Osteocyte (in vitro differentiated cells): ENCODE results near the gene FAM13A. TPM values are rescaled to one million over a fixed set of nuclear protein-coding genes. Genes with fewer than 3 reads are reported as not detected.
A peak's percentile ranks its signal among the peaks of the same experiment; 100 is the strongest.

Experiments
- DNase-seq: peaks from one replicate; pipeline ENCODE4 v3.0.0; 2021; ENCODE audit warnings: mixed read lengths; ENCODE audit not compliant: unreplicated experiment; ENCODE audit errors: extremely low spot score
- H3K27ac Mint-ChIP-seq: one replicate; pipeline ENCODE4 v1.8.0; 2021; ENCODE audit warnings: mild to moderate bottlenecking, mixed read lengths; ENCODE audit not compliant: unreplicated experiment
- H3K27me3 Mint-ChIP-seq: one replicate; pipeline ENCODE4 v1.8.0; 2021; ENCODE audit warnings: mixed read lengths; ENCODE audit not compliant: unreplicated experiment
- H3K36me3 Mint-ChIP-seq: one replicate; pipeline ENCODE4 v1.8.0; 2021; ENCODE audit warnings: mixed read lengths; ENCODE audit not compliant: unreplicated experiment
- H3K4me1 Mint-ChIP-seq: one replicate; pipeline ENCODE4 v1.8.0; 2021; ENCODE audit warnings: mixed read lengths; ENCODE audit not compliant: unreplicated experiment
- H3K4me3 Mint-ChIP-seq: one replicate; pipeline ENCODE4 v1.8.0; 2021; ENCODE audit warnings: mild to moderate bottlenecking, moderate library complexity, mixed read lengths; ENCODE audit not compliant: unreplicated experiment
- H3K9me3 Mint-ChIP-seq: one replicate; pipeline ENCODE4 v1.8.0; 2021; ENCODE audit warnings: mixed read lengths; ENCODE audit not compliant: unreplicated experiment
- total RNA-seq: library from RNA; stranded (reverse); gene quantifications from 2 replicates; pipeline ENCODE4 v1.2.1, GENCODE V29; 2021
- TF ChIP-seq, protein P1 (sequence below): fragments of 200-600 bp; sonication (generic); IDR thresholded peaks from 2 replicates; pipeline ENCODE4 v1.5.0; 2021; ENCODE audit warnings: antibody characterized with exemption, mild to moderate bottlenecking, moderate library complexity

Gene FAM13A
- total RNA-seq, 1 donor from 2014 or later, result 18.5 TPM

DNA sequence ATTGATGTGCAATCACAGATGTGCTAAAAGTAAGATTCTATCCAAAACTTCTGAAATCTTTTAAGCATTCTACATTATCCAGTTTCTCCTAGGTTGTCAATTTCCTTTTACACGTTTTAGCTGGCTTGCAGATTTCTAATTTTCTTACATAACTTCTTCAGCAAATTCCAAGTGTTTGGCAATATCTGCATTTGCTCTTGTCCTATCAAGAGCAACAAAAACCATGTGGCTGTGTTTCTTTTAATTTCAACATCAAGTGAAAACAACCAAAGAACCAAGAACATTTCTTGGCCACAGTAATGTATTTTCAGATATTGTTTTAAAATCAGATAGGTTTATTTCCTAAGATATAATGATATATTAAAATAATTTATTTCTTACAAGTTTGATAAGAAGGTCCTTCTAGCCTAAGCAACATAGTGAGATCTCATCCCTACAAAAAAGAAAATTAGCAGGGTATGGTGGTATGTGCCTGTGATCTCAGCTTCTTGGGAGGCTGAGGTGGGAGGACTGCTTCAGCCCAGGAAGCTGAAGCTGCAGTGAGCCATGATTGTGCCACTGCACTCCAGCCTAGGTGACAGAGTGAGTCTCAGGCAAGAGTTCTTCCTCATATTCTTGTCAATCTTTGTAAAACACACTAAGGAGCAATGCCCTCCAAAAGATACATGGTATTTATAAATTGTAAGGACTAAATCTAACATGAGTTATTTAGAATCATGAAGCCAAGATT is 228.0 kb downstream of the FAM13A start:
- H3K27me3 Mint-ChIP-seq, result no peaks in the 10 kb centered on the region
- no peak for DNase-seq
- TF ChIP-seq, protein P1, sequence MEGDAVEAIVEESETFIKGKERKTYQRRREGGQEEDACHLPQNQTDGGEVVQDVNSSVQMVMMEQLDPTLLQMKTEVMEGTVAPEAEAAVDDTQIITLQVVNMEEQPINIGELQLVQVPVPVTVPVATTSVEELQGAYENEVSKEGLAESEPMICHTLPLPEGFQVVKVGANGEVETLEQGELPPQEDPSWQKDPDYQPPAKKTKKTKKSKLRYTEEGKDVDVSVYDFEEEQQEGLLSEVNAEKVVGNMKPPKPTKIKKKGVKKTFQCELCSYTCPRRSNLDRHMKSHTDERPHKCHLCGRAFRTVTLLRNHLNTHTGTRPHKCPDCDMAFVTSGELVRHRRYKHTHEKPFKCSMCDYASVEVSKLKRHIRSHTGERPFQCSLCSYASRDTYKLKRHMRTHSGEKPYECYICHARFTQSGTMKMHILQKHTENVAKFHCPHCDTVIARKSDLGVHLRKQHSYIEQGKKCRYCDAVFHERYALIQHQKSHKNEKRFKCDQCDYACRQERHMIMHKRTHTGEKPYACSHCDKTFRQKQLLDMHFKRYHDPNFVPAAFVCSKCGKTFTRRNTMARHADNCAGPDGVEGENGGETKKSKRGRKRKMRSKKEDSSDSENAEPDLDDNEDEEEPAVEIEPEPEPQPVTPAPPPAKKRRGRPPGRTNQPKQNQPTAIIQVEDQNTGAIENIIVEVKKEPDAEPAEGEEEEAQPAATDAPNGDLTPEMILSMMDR, result no peak

DNA sequence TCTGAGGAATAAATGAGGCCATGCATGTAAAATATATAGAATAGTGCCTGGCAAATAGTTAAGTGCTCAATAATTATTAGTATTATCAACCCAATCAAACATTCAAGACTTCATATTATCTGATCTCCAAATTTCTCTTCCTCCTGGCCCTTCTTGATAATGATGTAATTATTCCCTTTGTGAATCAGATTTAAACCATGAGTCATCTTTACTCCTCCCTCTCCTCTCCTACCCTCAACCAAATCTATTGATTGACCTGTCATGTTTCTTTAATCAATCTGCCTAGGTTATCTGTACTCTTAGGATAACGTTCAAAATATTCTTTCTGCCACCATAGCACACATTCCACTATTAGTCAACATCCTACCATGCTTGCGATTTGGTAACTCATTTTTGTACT is 229.5 kb downstream of the FAM13A start:
- Mint-ChIP-seq H3K4me1 (peaks cover 14% of the 10 kb centered on the region), H3K4me3 (no peak overlapping the region), H3K9me3 (no peaks in the 10 kb centered on the region), H3K27me3 (no peaks in the 10 kb centered on the region), H3K36me3 (peaks cover 2% of the 10 kb centered on the region), H3K27ac (no peak overlapping the region)
- no peak for DNase-seq
- TF ChIP-seq, protein P1, result no peak

More for the DNA sequence above, 228.0 kb downstream of the FAM13A start:
- Mint-ChIP-seq H3K4me1 (peaks cover 4% of the 10 kb centered on the region), H3K4me3 (no peak overlapping the region), H3K36me3 (peaks cover 5% of the 10 kb centered on the region), H3K27ac (no peak overlapping the region), H3K9me3 (no peaks in the 10 kb centered on the region)

DNA sequence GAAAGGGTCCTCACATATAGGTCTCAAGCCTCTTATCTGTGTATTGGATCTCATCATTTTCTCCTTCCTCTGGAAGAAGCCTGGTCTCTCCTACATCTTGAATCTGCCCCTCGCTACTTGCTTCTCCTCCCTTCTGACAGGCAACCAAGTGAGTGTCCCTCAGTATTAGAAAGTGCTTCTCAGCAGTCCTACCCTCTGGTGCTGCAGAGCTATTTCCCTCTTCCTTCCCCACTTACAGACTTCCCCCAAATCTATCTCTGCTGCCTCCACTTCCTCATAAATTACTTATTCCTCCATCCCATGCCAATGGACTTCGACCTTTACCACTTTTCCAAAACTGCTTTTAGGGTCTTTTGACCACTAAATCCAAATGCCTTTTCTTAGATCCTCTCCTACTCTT is 230.2 kb downstream of the FAM13A start:
- DNase-seq, result no peak
- Mint-ChIP-seq H3K9me3 (no peaks in the 10 kb centered on the region), H3K36me3 (peaks cover 2% of the 10 kb centered on the region), H3K4me1 (peaks cover 19% of the 10 kb centered on the region), H3K27ac (no peak overlapping the region), H3K4me3 (no peak overlapping the region), H3K27me3 (no peaks in the 10 kb centered on the region)
- TF ChIP-seq, protein P1, result no peak

DNA sequence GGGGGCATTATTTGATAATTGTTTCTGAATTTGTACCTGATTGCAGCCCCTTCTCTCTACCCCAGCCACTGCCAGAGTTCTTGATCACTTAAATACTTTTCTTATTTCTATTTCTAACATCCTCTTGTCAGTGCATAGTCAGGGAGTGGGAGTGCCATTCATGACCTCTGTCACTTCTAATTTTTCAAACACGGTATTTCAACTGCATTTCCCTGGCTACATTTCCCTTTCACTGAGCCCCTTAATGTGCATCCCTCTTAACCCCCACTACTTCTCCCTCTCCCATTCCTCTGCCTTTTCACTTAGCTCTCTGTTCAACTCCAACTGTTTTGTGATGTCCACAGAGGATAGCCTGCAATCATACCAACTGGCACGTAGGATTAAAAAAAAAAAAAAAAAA is 231.1 kb downstream of the FAM13A start:
- DNase-seq, result no peak
- Mint-ChIP-seq H3K9me3 (no peaks in the 10 kb centered on the region), H3K36me3 (peaks cover 2% of the 10 kb centered on the region), H3K27ac (no peak overlapping the region), H3K4me3 (no peak overlapping the region), H3K27me3 (no peaks in the 10 kb centered on the region), H3K4me1 (peaks cover 22% of the 10 kb centered on the region)
- TF ChIP-seq, protein P1, result no peak

DNA sequence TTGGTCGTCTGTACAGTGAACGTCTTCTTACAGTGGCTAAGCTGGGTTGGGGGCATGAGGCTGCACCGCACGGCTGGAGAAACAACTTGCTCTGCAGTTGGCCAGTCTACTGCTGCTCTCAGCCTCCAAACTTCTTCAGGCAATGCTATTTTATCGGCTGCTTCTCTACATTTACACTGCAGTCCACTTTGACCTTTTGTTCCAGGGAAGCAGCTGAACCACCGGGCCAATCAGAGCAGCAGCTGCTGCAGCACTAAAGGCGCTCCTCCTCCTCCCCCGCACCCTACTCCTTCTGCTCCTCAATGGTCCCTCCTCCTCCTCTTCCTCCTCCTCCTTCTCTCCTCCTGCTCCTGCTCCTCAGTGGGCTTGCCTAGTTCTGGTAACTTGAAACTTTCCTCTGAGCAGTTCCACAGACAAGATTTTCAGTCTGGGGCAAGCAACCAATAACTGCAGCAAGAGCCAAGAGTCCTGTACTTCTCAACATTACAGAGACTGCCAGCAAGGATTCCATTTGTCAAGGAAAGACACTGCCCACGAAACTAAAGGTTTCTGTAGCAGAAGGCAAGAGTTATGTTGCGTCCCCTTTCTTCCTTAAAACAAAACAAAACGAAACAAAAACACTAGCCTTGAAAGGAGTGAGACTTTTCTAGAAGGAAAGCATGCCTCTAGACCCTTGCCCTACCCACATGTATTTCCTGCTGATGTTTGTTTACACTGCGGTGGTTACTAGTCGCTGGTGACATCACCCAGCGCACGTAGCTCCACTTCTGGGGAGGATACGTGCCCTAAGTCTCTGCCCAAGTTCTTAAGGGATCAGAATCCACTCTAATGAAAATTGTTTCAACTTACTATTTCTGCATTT is 233.7 kb downstream of the FAM13A start:
- TF ChIP-seq, protein P1, result no peak
- H3K27me3 Mint-ChIP-seq, result no peaks in the 10 kb centered on the region

More for the DNA sequence above, 233.7 kb downstream of the FAM13A start:
- H3K36me3 Mint-ChIP-seq, result no peaks in the 10 kb centered on the region
- peak overlapping the region; percentile 85 for H3K4me3 Mint-ChIP-seq
- peak overlapping the region; percentile 97 for H3K27ac Mint-ChIP-seq
- DNase-seq, result peak; percentile 92
- H3K4me1 Mint-ChIP-seq, result peaks cover 30% of the 10 kb centered on the region
- no peaks in the 10 kb centered on the region for H3K9me3 Mint-ChIP-seq
